ENCODE results near the gene SZRD1. TPM values are rescaled to one million over a fixed set of nuclear protein-coding genes. Genes with fewer than 3 reads are reported as not detected.

SZRD1 gene
- total and polyA plus RNA-seq, 4 experiments from 2014 or later: 41.6 to 81.0 (median 67.9) TPM

- Histone ChIP-seq H3K27ac (ENCODE audit: low read depth, low read length) (peak overlapping the region; percentile 99), H3K36me3 (ENCODE audit: insufficient read depth, low read length) (no peaks in the 10 kb centered on the region), H3K9me3 (ENCODE audit: control insufficient read depth in 1 of 2, low read length in 2 of 2) (no peaks in the 10 kb centered on the region), H3K27me3 (ENCODE audit: insufficient read depth, low read length) (no peaks in the 10 kb centered on the region), H3K4me1 (ENCODE audit: insufficient read depth, low read length) (peaks cover 48% of the 10 kb centered on the region), H3K4me3 (ENCODE audit: low read length in 2 of 2) (peak overlapping the region; percentile 85)
- Mint-ChIP-seq H3K36me3 (peaks cover 0 to 24% of the 10 kb centered on the region in 2 donors), H3K27me3 (no peaks in the 10 kb centered on the region), H3K4me1 (peaks cover 27 to 58% (median 38%) of the 10 kb centered on the region in 4 donors), H3K9me3 (no peaks in the 10 kb centered on the region), H3K27ac (peak overlapping the region; percentile 99 to 100 (median 99)), H3K4me3 (peak overlapping the region; percentile 95 to 99 (median 98))
- POLR2A ChIA-PET (ENCODE audit: partially characterized antibody): interaction anchor here (0.6 to 4.9 kb wide), 14 partner anchors 8 to 538 kb away, joined by 3 to 33 read pairs (median 4); partner anchors contain the start of genes CPLANE2, FBXO42, NECAP2 and RNU1-1
- intact Hi-C loops (cut with micrococcal nuclease): loop anchor here (1.0 to 10.0 kb wide), 11 partner anchors 15 to 687 kb away; partner anchors contain the start of genes CPLANE2, FBXO42, NECAP2 and SDHB
- DNase-seq: peak; percentile 88 to 93 (median 92)
- CTCF ChIA-PET (ENCODE audit: partially characterized antibody): interaction anchor here (1.2 to 6.8 kb wide), 3 partner anchors 16 to 73 kb away, joined by 3 to 121 read pairs (median 4); partner anchors contain the start of genes FBXO42 and NECAP2
Observed at GRCh38 chr1:16367258-16367967, 371 bp downstream of the SZRD1 start.

- Mint-ChIP-seq H3K36me3 (peaks cover 6 to 30% of the 10 kb centered on the region in 2 donors), H3K27ac (peak overlapping the region; percentile 99 to 100 (median 99)), H3K4me3 (peak overlapping the region; percentile 95 to 99 (median 98)), H3K27me3 (no peaks in the 10 kb centered on the region), H3K9me3 (no peaks in the 10 kb centered on the region), H3K4me1 (peaks cover 32 to 63% (median 43%) of the 10 kb centered on the region in 4 donors)
- Histone ChIP-seq H3K4me3 (ENCODE audit: low read length in 2 of 2) (peak overlapping the region; percentile 85), H3K27ac (ENCODE audit: low read depth, low read length) (peak overlapping the region; percentile 99), H3K4me1 (ENCODE audit: insufficient read depth, low read length) (peaks cover 53% of the 10 kb centered on the region), H3K36me3 (ENCODE audit: insufficient read depth, low read length) (no peaks in the 10 kb centered on the region), H3K27me3 (ENCODE audit: insufficient read depth, low read length) (no peaks in the 10 kb centered on the region), H3K9me3 (ENCODE audit: control insufficient read depth in 1 of 2, low read length in 2 of 2) (no peaks in the 10 kb centered on the region)
- CTCF ChIA-PET (ENCODE audit: partially characterized antibody): interaction anchor here (0.6 to 1.4 kb wide), 4 partner anchors 12 to 72 kb away, joined by 3 to 4 read pairs (median 4); partner anchors contain the start of gene NECAP2
- POLR2A ChIA-PET (ENCODE audit: partially characterized antibody): interaction anchor here (0.6 to 4.9 kb wide), 13 partner anchors 10 to 537 kb away, joined by 3 to 33 read pairs (median 5); partner anchors contain the start of genes CPLANE2, FBXO42, NECAP2 and RNU1-1
- intact Hi-C loops (cut with micrococcal nuclease): loop anchor here (1.0 to 10.0 kb wide), 11 partner anchors 16 to 687 kb away; partner anchors contain the start of genes CPLANE2, FBXO42, NECAP2 and SDHB
- DNase-seq: no peak
Observed at GRCh38 chr1:16367968-16368890, 1.2 kb downstream of the SZRD1 start.

- CTCF ChIA-PET (ENCODE audit: partially characterized antibody): no interaction called here
- H3K27ac Mint-ChIP-seq: peak overlapping the region in 2 of 7 donors; percentile 24 to 100
Observed at GRCh38 chr1:16369821-16370220, 2.8 kb downstream of the SZRD1 start.

GRCh38 chr1:16371725-16372124 is 4.7 kb downstream of the SZRD1 start:
- intact Hi-C loops (cut with micrococcal nuclease): no loop called here
- Mint-ChIP-seq H3K9me3 (no peaks in the 10 kb centered on the region), H3K4me1 (peaks cover 50 to 90% (median 68%) of the 10 kb centered on the region in 4 donors), H3K27me3 (no peaks in the 10 kb centered on the region), H3K4me3 (peak overlapping the region; percentile 7 to 86 (median 52)), H3K36me3 (peaks cover 10 to 45% of the 10 kb centered on the region in 2 donors), H3K27ac (peak overlapping the region in 6 of 7 donors; percentile 7 to 89 (median 65))
- no peak overlapping the region for H3K27ac ChIP-seq (ENCODE audit: low read depth, low read length)
- peaks cover 4% of the 10 kb centered on the region for H3K36me3 ChIP-seq (ENCODE audit: insufficient read depth, low read length)
- no peaks in the 10 kb centered on the region for H3K9me3 ChIP-seq (ENCODE audit: control insufficient read depth in 1 of 2, low read length in 2 of 2)
- H3K4me3 ChIP-seq (ENCODE audit: low read length in 2 of 2): no peak overlapping the region
- peak in 1 of 5 donors; percentile 56 for DNase-seq
- peaks cover 75% of the 10 kb centered on the region for H3K4me1 ChIP-seq (ENCODE audit: insufficient read depth, low read length)
- H3K27me3 ChIP-seq (ENCODE audit: insufficient read depth, low read length): no peaks in the 10 kb centered on the region
- CTCF ChIA-PET (ENCODE audit: partially characterized antibody): interaction anchor here (0.7 to 1.5 kb wide), 3 partner anchors 8 to 132 kb away, joined by 4 to 5 read pairs (median 4); no protein-coding TSS in a partner anchor
- POLR2A ChIA-PET (ENCODE audit: partially characterized antibody): interaction anchor here (0.8 to 1.5 kb wide), 6 partner anchors 9 to 69 kb away, joined by 3 to 5 read pairs (median 3); partner anchors contain the start of genes FBXO42 and NECAP2

More at GRCh38 chr1:16369821-16370220, 2.8 kb downstream of the SZRD1 start:
- Histone ChIP-seq H3K27ac (ENCODE audit: low read depth, low read length) (no peak overlapping the region), H3K9me3 (ENCODE audit: control insufficient read depth in 1 of 2, low read length in 2 of 2) (no peaks in the 10 kb centered on the region), H3K4me1 (ENCODE audit: insufficient read depth, low read length) (peaks cover 62% of the 10 kb centered on the region), H3K27me3 (ENCODE audit: insufficient read depth, low read length) (no peaks in the 10 kb centered on the region), H3K36me3 (ENCODE audit: insufficient read depth, low read length) (no peaks in the 10 kb centered on the region), H3K4me3 (ENCODE audit: low read length in 2 of 2) (no peak overlapping the region)
- peaks cover 40 to 72% (median 53%) of the 10 kb centered on the region in 4 donors for H3K4me1 Mint-ChIP-seq
- H3K36me3 Mint-ChIP-seq: peaks cover 6 to 39% of the 10 kb centered on the region in 2 donors
- DNase-seq: no peak
- intact Hi-C loops (cut with micrococcal nuclease): loop anchor here (5.0 to 10.0 kb wide), 5 partner anchors 52 to 685 kb away; partner anchors contain the start of genes SDHB and ZBTB17
- H3K4me3 Mint-ChIP-seq: peak overlapping the region in 3 of 8 donors; percentile 13 to 99 (median 95)
- POLR2A ChIA-PET (ENCODE audit: partially characterized antibody): interaction anchor here (0.9 to 4.9 kb wide), 6 partner anchors 16 to 275 kb away, joined by 3 to 33 read pairs (median 12); partner anchors contain the start of genes FBXO42 and NECAP2
- H3K27me3 Mint-ChIP-seq: no peaks in the 10 kb centered on the region
- H3K9me3 Mint-ChIP-seq: no peaks in the 10 kb centered on the region

- Histone ChIP-seq H3K36me3 (ENCODE audit: insufficient read depth, low read length) (peaks cover 4% of the 10 kb centered on the region), H3K4me3 (ENCODE audit: low read length in 2 of 2) (no peak overlapping the region), H3K27me3 (ENCODE audit: insufficient read depth, low read length) (no peaks in the 10 kb centered on the region), H3K27ac (ENCODE audit: low read depth, low read length) (no peak overlapping the region), H3K9me3 (ENCODE audit: control insufficient read depth in 1 of 2, low read length in 2 of 2) (no peaks in the 10 kb centered on the region), H3K4me1 (ENCODE audit: insufficient read depth, low read length) (peaks cover 85% of the 10 kb centered on the region)
- POLR2A ChIA-PET (ENCODE audit: partially characterized antibody): interaction anchor here (1.5 kb wide), 1 partner anchor 8 kb away, joined by 3 read pairs; no protein-coding TSS in a partner anchor
- H3K4me3 Mint-ChIP-seq: peak overlapping the region in 7 of 8 donors; percentile 0 to 65 (median 32)
- DNase-seq: no peak
- H3K27me3 Mint-ChIP-seq: no peaks in the 10 kb centered on the region
- peaks cover 56 to 92% (median 74%) of the 10 kb centered on the region in 4 donors for H3K4me1 Mint-ChIP-seq
- no peaks in the 10 kb centered on the region for H3K9me3 Mint-ChIP-seq
- H3K36me3 Mint-ChIP-seq: peaks cover 10 to 43% of the 10 kb centered on the region in 2 donors
- intact Hi-C loops (cut with micrococcal nuclease): no loop called here
- CTCF ChIA-PET (ENCODE audit: partially characterized antibody): interaction anchor here (1.0 to 1.5 kb wide), 2 partner anchors 9 to 17 kb away, joined by 4 to 5 read pairs; no protein-coding TSS in a partner anchor
- peak overlapping the region; percentile 11 to 89 (median 33) for H3K27ac Mint-ChIP-seq
Observed at GRCh38 chr1:16372535-16373285, 5.7 kb downstream of the SZRD1 start.

GRCh38 chr1:16374266-16374665 is 7.2 kb downstream of the SZRD1 start:
- H3K36me3 Mint-ChIP-seq: peaks cover 10 to 34% of the 10 kb centered on the region in 2 donors
- Histone ChIP-seq H3K4me1 (ENCODE audit: insufficient read depth, low read length) (peaks cover 77% of the 10 kb centered on the region), H3K27ac (ENCODE audit: low read depth, low read length) (no peak overlapping the region), H3K9me3 (ENCODE audit: control insufficient read depth in 1 of 2, low read length in 2 of 2) (no peaks in the 10 kb centered on the region), H3K27me3 (ENCODE audit: insufficient read depth, low read length) (no peaks in the 10 kb centered on the region), H3K36me3 (ENCODE audit: insufficient read depth, low read length) (peaks cover 4% of the 10 kb centered on the region), H3K4me3 (ENCODE audit: low read length in 2 of 2) (no peak overlapping the region)
- H3K27me3 Mint-ChIP-seq: no peaks in the 10 kb centered on the region
- DNase-seq: no peak
- ChIA-PET CTCF (ENCODE audit: partially characterized antibody) (interaction anchor here (1.0 to 1.3 kb wide), 2 partner anchors 12 to 14 kb away, joined by 3 read pairs; no protein-coding TSS in a partner anchor), POLR2A (ENCODE audit: partially characterized antibody) (interaction anchor here (1.1 to 1.3 kb wide), 2 partner anchors 11 to 46 kb away, joined by 3 read pairs; no protein-coding TSS in a partner anchor)
- intact Hi-C loops (cut with micrococcal nuclease): no loop called here
- peak overlapping the region in 4 of 8 donors; percentile 40 to 54 (median 50) for H3K4me3 Mint-ChIP-seq
- H3K4me1 Mint-ChIP-seq: peaks cover 52 to 92% (median 73%) of the 10 kb centered on the region in 4 donors
- peak overlapping the region in 4 of 7 donors; percentile 54 to 69 (median 62) for H3K27ac Mint-ChIP-seq
- H3K9me3 Mint-ChIP-seq: no peaks in the 10 kb centered on the region
